K562 treated with DMSO at 1 percent for 4 hours (cell line): ENCODE results near the gene ERLEC1. TPM values are rescaled to one million over a fixed set of nuclear protein-coding genes. Genes with fewer than 3 reads are reported as not detected.

Experiments used
- total RNA-seq: library from RNA; unstranded; fragments of 300-600 nt; gene quantifications from 2 replicates; pipeline ENCODE4 v1.2.3, GENCODE V29; 2022; ENCODE audit not compliant: insufficient read depth

ERLEC1 gene, protein sequence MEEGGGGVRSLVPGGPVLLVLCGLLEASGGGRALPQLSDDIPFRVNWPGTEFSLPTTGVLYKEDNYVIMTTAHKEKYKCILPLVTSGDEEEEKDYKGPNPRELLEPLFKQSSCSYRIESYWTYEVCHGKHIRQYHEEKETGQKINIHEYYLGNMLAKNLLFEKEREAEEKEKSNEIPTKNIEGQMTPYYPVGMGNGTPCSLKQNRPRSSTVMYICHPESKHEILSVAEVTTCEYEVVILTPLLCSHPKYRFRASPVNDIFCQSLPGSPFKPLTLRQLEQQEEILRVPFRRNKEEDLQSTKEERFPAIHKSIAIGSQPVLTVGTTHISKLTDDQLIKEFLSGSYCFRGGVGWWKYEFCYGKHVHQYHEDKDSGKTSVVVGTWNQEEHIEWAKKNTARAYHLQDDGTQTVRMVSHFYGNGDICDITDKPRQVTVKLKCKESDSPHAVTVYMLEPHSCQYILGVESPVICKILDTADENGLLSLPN
- 23.4 and 27.1 TPM in 2 replicates for total RNA-seq

DNA sequence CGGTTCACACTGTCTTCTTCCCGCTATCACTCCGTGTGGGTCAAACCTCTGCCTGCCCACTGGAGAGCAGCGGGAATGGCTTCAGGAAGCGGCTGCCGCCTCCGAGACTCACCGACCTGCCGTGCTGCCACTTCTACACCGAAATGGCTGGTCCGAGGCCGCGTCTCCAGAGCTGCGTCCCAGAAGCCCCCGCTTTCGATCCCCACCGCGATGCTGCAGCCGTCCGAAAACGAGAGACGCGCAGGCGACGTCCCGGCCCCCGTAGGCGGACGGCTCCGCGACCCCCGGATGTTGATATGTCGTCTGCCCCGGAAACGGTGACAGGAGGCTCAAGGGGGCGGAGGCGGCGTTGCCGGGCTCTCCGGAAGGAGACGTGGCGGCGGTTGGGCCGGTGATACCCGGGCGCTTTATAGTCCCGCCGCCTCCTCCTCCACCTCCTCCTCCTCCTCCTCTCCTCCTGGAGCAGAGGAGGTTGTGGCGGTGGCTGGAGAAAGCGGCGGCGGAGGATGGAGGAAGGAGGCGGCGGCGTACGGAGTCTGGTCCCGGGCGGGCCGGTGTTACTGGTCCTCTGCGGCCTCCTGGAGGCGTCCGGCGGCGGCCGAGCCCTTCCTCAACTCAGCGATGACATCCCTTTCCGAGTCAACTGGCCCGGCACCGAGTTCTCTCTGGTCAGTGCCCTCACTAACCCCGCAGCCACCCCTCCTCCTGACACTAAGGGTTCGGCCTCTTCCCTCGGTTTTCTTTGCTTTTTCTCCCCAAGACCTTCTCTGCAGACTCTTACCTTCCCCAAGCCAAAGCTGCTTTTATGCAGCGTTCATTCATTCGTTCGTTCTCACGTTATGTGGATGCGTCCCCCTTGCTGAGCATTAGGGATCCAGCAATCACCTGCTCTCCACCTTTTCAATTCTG lies at the start of gene ERLEC1, which contains the start of gene ASB3:
Gene ERLEC1, plus strand, starts transcription at position 340 of the 909 bp plus-strand sequence. Its CDS starts 167 bp downstream, at position 507.
Gene ASB3, minus strand, starts transcription at position 249 of the 909 bp plus-strand sequence. CDS start 21,381 bp downstream, outside the sequence.

DNA sequence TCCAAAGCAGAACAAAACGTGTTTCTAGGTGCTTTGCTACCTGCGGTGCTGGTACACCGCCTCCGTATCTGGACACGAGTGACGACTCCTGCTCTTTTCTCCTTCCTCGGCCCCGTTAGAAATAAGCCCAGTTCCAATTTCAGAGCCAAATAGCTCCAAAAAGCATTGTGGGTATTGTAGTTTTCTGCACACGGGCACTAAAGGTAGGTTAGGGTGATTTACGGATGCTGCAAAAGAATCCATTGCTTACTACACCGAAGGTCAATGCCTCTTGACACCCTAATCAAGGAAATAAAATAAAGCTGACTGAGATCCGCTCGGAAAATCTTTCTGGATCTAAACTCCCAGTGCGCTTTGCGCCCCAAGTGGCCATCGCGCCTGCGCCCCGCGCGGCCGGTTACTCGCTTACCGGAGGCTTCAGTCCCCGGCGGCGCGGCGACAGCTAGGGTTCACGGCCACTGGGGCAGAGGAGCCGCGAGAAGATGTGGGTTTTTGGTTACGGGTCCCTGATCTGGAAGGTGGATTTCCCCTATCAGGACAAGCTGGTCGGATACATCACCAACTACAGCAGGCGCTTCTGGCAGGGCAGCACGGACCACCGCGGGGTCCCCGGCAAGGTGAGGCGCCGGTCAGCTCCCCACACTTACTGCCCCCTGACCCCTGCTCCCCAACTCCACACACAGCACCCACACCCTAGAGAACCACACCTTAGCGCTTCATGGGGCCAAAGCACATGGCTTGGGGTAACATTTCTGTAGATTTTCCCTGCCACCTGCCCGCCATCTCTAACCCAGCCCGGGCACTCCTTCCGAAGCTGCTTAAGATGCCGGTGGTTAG lies 19.2 kb upstream of the ERLEC1 start, which contains the start of gene CHAC2:
Gene CHAC2, plus strand, starts transcription at position 400 of the 837 bp plus-strand sequence. Its CDS starts 83 bp downstream, at position 483.

DNA sequence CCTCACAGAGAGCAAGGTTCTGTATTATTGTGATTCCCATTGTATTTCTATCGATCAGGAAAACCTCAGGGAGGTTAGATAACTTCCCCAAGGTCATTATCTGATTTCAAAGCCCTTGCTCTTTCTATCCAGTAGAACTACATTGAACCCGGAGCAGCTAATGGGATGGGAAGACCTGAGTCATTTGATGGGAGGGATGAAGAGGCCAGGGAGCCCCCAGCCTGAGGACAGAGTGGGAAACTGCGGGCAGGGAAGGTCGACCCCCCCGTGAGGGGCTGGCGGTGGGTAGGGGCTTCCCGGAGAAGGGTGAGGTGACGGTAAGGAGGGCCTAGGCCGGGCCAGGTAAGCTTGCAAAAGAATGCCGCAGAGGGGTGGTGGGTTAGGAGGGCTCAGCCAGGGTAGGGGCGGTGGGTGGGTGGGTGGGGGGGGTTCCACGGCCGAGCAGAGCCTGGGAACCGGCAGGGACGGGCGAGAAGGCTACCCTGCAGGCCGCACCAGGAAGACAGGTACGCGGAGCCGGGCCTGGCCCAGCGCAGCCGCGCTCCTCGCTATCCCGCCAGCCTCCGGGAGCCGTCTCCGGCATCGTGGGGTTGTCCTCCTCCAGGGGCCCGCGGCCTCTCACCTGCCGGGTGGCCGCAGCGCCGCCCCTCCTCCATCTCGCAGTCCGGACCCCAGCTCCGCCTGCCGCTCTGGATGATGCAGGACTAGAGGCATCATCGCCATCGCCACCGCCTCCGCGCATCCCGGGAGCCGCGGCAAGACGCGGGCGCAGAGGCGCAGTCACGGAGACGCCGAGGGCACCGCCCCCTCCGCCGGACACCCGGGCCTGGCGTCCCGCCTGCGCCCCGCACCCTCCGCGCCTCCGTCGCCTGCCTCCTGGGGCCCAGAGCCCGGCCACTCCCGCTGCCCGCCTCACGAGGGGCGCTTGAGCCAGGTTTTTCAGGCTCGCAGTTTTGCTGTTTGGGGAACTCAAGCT lies 72.7 kb downstream of the ERLEC1 start, which contains the start of gene GPR75:
Gene GPR75, minus strand, starts transcription at position 762 of the 976 bp plus-strand sequence. CDS start 5,211 bp downstream, outside the sequence.

Other genes starting within 250 kb of the ERLEC1 start
- 7.9 and 8.7 TPM in 2 replicates for gene CHAC2, start 19.2 kb upstream of the ERLEC1 start, total RNA-seq
- gene ASB3, start 91 bp upstream of the ERLEC1 start, total RNA-seq = 9.5 and 10.6 TPM in 2 replicates
- 1.6 and 3.1 TPM in 2 replicates for gene GPR75, start 72.9 kb downstream of the ERLEC1 start, total RNA-seq
- 29.9 and 30.3 TPM in 2 replicates for gene PSME4, start 183.9 kb downstream of the ERLEC1 start, total RNA-seq